Activated T-helper 2 cell treated with anti-CD3 and anti-CD28 coated beads, Interferon-gamma antibody, Interleukin-2, Interleukin-4, amounts not matched to agents 10 μg/mL and 5 μg/mL and 100 μg/mL, durations not matched to agents 14 hours and 24 hours and 36 hours (primary cell): ENCODE data around the gene CLK4. TPM values are rescaled to one million over a fixed set of nuclear protein-coding genes. Genes with fewer than 3 reads are reported as not detected.
"Not testable (repeated sequence)": the region's sequence is repeated elsewhere in the genome, so short reads cannot be mapped to it uniquely, and the experiment has no call there.

Experiments
- DNase-seq: peaks from one replicate; pipeline ENCODE4 v3.0.0; 2021; ENCODE audit warnings: low spot score
- H3K27ac Mint-ChIP-seq: one replicate; pipeline ENCODE4 v1.8.0; 2021; ENCODE audit warnings: mixed read lengths
- H3K27me3 Mint-ChIP-seq: one replicate; pipeline ENCODE4 v1.8.0; 2021; ENCODE audit warnings: low read depth, mixed read lengths
- H3K36me3 Mint-ChIP-seq: one replicate; pipeline ENCODE4 v1.8.0; 2021; ENCODE audit warnings: low read depth, mixed read lengths
- H3K4me1 Mint-ChIP-seq: one replicate; pipeline ENCODE4 v1.8.0; 2021; ENCODE audit warnings: low read depth, mixed read lengths
- H3K4me3 Mint-ChIP-seq: one replicate; pipeline ENCODE4 v1.8.0; 2021; ENCODE audit warnings: low read depth, mild to moderate bottlenecking, moderate library complexity, mixed read lengths
- H3K9me3 Mint-ChIP-seq: one replicate; pipeline ENCODE4 v1.8.0; 2021; ENCODE audit warnings: mixed read lengths
- intact Hi-C: fragments of 100-400 bp; cut with micrococcal nuclease; formaldehyde crosslinking; loops from one replicate; pipeline ENCODE4 v1.15.1; 2023
- total RNA-seq: library from RNA; stranded (reverse); gene quantifications from 2 replicates; pipeline ENCODE4 v1.2.3, GENCODE V29; 2022

Gene CLK4
- total RNA-seq, 1 donor from 2014 or later, result 21.9 TPM

DNA sequence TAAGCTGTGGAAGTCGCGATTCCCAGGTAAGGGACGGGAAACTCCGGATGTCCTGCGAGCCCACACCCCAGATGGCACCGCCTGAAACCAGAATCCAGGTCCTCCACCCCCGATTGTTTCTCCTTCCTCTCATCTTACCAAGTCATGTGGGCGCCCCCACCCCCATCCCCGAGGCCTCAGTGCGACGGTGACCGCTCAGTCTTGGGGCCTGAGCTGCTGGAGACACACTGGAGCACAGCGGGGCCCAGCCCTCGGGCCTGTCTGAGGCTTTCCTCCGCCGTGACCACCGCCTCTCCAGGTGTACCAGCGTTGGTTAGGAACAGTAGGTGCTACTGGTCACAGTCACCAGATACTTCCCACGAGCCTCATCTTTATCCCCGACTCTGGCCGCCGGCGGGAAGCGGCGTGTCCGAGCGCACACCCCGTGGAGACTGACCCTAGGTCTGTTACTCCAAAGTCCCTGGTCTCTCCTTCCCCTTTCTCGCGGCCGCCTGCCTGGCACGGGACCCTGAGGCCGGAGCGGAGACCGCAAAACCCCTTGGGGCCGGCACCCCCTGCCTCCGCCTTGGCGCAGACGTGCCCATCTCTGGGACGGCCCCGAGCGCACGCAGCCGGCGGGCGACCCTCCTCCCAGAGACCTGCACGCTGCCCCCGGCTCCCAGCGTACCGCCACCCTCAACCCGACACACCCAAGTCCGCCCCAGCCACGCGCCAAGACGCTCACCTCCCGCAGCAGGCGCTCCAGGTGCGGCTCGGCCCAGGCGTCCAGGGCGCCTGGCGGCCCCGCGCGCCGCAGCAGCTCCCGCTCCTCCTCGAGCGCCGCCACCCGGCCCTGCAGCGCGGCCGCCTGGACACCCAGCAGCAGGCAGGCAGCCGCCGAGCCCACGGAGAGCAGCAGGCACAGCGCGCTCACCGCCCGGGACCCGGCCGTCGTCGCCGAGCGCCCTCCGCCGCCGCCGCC is 37.4 kb downstream of the CLK4 start:
- Mint-ChIP-seq H3K4me3 (peak overlapping the region; percentile 15), H3K27ac (no peak overlapping the region), H3K27me3 (peaks cover 43% of the 10 kb centered on the region), H3K36me3 (peaks cover 7% of the 10 kb centered on the region), H3K4me1 (peaks cover 4% of the 10 kb centered on the region), H3K9me3 (peaks cover 7% of the 10 kb centered on the region)
- intact Hi-C loops, result no loop called here
- DNase-seq, result no peak

DNA sequence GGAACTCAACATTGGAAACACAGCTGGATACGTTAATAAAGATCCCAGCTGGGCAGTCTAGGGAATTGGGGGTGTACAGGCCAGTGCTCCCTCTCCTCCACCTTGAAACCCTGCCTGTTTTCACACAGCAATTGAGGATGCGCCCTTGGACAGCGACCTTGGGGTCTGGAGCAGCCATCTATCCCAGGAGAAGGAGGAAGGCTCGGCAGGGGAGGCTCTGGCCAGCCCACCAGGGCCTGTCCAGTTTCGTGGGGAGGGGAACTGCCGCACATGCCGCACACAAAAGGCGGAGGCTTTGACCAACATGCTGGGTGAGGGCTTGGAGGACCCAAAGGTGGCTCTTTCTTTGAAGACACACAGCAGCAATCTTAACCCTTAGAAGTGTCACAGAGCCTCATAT is 38.1 kb downstream of the CLK4 start:
- Mint-ChIP-seq H3K4me3 (peak overlapping the region; percentile 15), H3K27me3 (peaks cover 43% of the 10 kb centered on the region)

DNA sequence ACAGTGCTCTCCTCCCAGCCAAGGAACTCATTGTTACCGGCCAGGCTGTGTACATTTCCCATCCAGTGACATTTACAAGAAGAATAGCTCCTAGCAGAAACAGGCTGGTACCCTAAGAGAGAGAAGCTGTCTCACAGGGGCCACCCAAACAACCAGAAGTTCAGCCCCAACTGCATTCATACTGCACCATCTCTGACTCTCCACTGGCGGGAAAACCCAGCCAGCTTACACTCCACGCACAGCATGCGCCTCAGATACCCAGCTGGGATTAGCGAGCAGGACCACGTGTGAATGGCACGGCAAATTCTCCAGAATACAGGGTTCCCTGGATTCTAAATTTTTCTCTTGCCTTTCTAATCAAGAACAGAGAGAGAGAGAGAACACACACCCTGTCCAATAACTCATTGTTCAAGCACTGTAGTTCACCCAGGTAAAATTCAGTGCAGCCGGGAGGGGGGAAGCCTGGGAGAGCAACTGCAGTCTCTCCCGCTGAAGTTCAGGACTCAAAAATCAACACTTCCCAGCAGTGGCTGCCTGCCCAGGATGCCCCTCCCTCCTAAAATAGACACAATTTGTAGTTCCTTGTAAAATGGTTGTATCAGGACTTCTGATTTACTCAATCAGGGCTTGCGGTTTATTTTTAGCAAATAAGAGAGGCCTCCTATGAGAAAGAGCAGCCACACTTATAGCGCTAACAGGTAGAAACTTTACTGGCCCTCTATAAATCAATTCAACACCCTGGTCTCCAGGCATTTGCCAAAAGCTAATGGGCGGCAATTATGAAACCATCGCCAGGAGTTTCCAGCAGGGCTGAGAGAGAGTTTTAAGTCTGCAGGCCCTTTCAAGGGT is 38.9 kb downstream of the CLK4 start:
- no peaks in the 10 kb centered on the region for H3K9me3 Mint-ChIP-seq
- DNase-seq, result no peak
- peaks cover 43% of the 10 kb centered on the region for H3K27me3 Mint-ChIP-seq
- peaks cover 4% of the 10 kb centered on the region for H3K4me1 Mint-ChIP-seq
- no peak overlapping the region for H3K27ac Mint-ChIP-seq
- intact Hi-C loops, result no loop called here
- H3K4me3 Mint-ChIP-seq, result no peak overlapping the region
- H3K36me3 Mint-ChIP-seq, result no peaks in the 10 kb centered on the region

More for the DNA sequence above, 38.1 kb downstream of the CLK4 start:
- DNase-seq, result no peak
- peaks cover 4% of the 10 kb centered on the region for H3K4me1 Mint-ChIP-seq
- no peaks in the 10 kb centered on the region for H3K36me3 Mint-ChIP-seq
- intact Hi-C loops, result no loop called here
- H3K9me3 Mint-ChIP-seq, result peaks cover under 1% of the 10 kb centered on the region
- H3K27ac Mint-ChIP-seq, result no peak overlapping the region

DNA sequence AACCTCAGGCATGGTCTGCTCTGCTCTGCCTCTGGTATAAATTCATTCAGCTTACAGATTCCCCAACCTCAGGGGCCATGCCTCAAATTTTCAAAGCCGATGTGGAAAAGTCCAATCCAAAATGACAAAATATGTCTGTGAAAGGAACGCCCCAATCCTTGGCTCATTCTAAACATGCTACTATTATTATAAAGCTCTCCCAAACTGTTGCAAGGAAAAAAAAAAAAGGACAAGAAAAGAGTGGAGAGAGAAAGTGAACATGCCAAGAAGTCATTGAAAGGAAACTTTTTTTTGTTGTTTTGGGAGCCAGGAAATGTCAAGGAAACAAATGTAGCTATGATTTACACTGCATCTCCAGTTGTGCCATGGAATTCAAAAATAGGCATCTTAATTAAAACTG is 40.5 kb downstream of the CLK4 start:
- Mint-ChIP-seq H3K4me1 (peaks cover 4% of the 10 kb centered on the region), H3K4me3 (no peak overlapping the region), H3K27me3 (peaks cover 36% of the 10 kb centered on the region), H3K36me3 (no peaks in the 10 kb centered on the region), H3K9me3 (no peaks in the 10 kb centered on the region), H3K27ac (no peak overlapping the region)
- DNase-seq, result no peak
- intact Hi-C loops, result no loop called here

DNA sequence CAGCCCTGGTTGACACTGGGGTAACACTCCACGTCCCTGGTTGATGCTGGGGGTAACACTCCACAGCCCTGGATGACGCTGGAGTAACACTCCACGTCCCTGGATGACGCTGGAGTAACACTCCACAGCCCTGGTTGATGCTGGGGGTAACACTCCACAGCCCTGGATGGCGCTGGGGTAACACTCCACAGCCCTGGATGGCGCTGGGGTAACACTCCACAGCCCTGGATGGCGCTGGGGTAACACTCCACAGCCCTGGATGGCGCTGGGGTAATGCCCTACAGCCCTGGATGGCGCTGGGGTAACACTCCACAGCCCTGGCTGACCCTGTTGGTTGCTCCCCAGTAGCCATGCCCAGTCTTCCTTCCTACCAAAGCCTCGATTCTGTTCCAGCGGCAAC is 41.4 kb downstream of the CLK4 start:
- H3K4me1 Mint-ChIP-seq, H3K4me3 Mint-ChIP-seq, H3K36me3 Mint-ChIP-seq, H3K27ac Mint-ChIP-seq, H3K9me3 Mint-ChIP-seq, intact Hi-C loops: not testable (repeated sequence)
- H3K27me3 Mint-ChIP-seq, result peaks cover 27% of the 10 kb centered on the region
- peak; percentile 12 for DNase-seq

DNA sequence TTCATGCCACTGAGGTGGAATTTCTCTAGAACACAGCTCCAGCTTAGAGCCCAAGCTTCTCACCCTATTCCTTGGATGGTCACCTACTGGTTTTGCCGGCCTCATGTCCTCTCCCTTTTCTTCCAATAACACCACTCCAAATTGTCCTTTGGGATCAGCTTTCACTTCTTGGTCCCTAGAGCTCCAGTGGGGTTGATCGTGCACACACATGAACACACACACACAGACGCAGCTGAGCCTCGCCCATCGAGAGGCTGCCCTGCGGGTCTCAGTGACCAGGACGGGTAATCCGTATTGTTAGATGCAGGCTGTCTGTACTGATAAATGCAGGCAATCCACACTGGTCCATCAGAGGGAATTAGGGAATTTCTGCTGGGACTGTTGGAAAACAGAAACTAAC is 43.6 kb downstream of the CLK4 start:
- Mint-ChIP-seq H3K27ac (no peak overlapping the region), H3K27me3 (peaks cover 17% of the 10 kb centered on the region), H3K9me3 (no peaks in the 10 kb centered on the region), H3K4me1 (no peaks in the 10 kb centered on the region), H3K4me3 (no peak overlapping the region), H3K36me3 (no peaks in the 10 kb centered on the region)
- intact Hi-C loops, result no loop called here
- no peak for DNase-seq

DNA sequence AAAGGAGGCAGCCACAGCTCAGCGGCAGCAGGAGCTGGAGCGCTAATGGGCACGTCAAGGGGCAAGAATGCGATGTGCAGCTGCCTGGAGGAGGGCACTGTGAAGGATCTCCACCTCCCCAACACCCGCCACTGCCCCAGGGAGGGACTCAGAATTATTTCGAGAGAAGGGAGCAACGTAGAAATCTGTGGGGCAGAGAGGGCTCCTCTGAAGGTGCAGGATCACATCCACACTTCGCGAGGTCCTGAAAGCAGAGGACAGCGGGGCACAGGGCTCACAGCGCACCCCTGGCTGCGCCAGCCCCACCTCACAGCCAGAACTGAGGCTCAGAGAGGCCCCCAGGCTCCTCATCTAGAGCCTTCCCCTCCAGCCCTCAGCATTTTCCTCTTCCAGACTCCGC is 44.6 kb downstream of the CLK4 start:
- no peak for DNase-seq
- no peaks in the 10 kb centered on the region for H3K36me3 Mint-ChIP-seq
- peaks cover 11% of the 10 kb centered on the region for H3K27me3 Mint-ChIP-seq
- no peak overlapping the region for H3K4me3 Mint-ChIP-seq
- H3K4me1 Mint-ChIP-seq, result no peaks in the 10 kb centered on the region
- H3K27ac Mint-ChIP-seq, result no peak overlapping the region
- no peaks in the 10 kb centered on the region for H3K9me3 Mint-ChIP-seq
- intact Hi-C loops, result no loop called here

DNA sequence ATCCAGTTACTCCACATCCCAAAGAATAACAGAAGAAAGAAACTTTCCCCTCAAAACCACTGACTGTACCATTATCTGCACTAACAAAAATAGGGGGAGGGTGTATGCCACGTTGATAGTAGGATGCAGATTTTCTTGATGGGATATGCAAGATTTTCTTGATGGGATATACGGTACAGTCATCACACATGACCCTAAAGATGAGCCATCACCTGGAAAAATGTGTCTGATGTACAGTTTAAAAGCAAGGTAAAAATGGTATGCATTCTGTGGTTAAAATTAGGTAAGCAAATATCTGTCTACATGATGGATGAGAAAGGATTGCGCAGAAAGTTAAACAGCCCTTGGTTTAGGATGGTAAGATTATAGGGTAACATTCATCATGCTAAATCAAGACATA is 45.2 kb downstream of the CLK4 start:
- Mint-ChIP-seq H3K36me3 (no peaks in the 10 kb centered on the region), H3K4me3 (no peak overlapping the region), H3K9me3 (no peaks in the 10 kb centered on the region), H3K4me1 (no peaks in the 10 kb centered on the region), H3K27ac (no peak overlapping the region), H3K27me3 (peaks cover 8% of the 10 kb centered on the region)
- intact Hi-C loops, result no loop called here
- no peak for DNase-seq

DNA sequence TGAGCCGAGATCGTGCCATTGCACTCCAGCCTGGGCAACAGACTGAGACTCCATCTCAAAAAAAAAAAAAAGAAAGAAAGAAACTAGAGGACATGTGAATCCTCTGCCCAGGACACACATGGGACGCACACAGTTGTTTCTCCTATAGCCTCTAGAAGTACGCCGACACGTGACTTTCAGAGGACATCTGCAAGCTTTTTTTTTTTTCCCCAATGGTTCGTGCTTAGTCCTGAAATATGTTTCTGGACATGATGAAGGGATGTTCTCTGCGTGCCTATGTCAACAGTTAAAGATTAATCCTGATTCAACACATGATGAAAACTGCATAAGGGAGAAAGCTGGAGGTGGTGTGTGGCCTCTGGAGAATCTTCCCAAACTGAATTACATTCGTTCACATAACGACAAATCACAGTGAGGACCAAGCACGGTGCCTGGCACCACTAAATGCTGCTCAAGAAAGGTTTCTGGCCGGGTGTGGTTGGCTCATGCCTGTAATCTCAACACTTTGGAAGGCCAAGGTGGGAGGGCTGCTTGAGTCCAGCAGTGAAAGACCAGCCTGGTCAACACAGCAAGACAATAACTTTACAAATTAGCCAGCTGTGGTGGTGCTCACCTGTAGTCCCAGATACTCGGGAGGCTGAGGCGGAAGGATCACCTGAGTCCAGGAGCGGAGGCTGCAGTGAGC is 46.4 kb downstream of the CLK4 start:
- no peaks in the 10 kb centered on the region for H3K4me1 Mint-ChIP-seq
- no peaks in the 10 kb centered on the region for H3K36me3 Mint-ChIP-seq
- intact Hi-C loops, result no loop called here
- H3K27ac Mint-ChIP-seq, result no peak overlapping the region
- H3K4me3 Mint-ChIP-seq, result no peak overlapping the region
- H3K9me3 Mint-ChIP-seq, result no peaks in the 10 kb centered on the region
- peaks cover 15% of the 10 kb centered on the region for H3K27me3 Mint-ChIP-seq
- DNase-seq, result no peak

DNA sequence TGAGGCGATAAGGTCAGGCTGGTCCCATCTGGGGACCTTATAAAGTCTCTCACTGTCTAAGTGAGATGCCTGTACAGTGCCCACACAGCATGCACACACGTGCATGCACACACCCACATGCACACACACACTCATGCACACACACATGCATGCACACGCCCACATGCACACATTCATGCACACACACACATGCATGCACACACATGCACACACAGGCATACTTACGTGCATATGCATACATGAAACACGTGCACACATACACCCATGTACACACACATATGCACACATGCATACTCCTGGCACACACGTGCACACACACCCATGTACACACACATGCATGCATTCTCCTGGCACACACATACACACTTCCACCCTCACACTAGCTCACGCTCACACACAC is 48.9 kb downstream of the CLK4 start:
- no peaks in the 10 kb centered on the region for H3K36me3 Mint-ChIP-seq
- no peaks in the 10 kb centered on the region for H3K4me1 Mint-ChIP-seq
- DNase-seq, result no peak
- H3K9me3 Mint-ChIP-seq, result no peaks in the 10 kb centered on the region
- no peak overlapping the region for H3K27ac Mint-ChIP-seq
- no peak overlapping the region for H3K4me3 Mint-ChIP-seq
- intact Hi-C loops, result no loop called here
- H3K27me3 Mint-ChIP-seq, result peaks cover 24% of the 10 kb centered on the region

DNA sequence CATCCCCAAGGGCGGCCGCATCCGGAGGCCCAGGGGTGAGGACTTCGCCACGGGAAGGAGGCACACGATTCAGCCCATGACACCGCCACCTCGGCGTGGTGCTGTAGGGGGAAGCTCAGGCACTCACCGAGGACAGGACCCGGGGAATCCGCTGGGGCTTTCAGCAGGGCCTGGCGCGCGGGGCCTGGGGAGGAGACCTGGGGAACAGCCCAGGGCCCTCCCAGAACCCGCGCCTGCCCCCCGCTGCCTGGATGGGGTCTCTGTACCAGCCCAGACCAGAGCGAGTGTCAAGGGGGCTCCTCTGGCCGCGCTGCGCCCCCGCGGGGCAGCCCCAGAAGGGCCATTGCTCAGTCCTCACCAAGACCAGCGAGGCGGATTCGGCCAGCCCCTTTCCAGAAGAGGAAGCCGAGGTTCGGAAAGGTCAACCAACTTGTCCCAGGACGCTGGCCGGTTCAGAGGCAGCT is 49.4 kb downstream of the CLK4 start:
- intact Hi-C loops, result no loop called here
- H3K9me3 Mint-ChIP-seq, result no peaks in the 10 kb centered on the region
- H3K27me3 Mint-ChIP-seq, result peaks cover 24% of the 10 kb centered on the region

DNA sequence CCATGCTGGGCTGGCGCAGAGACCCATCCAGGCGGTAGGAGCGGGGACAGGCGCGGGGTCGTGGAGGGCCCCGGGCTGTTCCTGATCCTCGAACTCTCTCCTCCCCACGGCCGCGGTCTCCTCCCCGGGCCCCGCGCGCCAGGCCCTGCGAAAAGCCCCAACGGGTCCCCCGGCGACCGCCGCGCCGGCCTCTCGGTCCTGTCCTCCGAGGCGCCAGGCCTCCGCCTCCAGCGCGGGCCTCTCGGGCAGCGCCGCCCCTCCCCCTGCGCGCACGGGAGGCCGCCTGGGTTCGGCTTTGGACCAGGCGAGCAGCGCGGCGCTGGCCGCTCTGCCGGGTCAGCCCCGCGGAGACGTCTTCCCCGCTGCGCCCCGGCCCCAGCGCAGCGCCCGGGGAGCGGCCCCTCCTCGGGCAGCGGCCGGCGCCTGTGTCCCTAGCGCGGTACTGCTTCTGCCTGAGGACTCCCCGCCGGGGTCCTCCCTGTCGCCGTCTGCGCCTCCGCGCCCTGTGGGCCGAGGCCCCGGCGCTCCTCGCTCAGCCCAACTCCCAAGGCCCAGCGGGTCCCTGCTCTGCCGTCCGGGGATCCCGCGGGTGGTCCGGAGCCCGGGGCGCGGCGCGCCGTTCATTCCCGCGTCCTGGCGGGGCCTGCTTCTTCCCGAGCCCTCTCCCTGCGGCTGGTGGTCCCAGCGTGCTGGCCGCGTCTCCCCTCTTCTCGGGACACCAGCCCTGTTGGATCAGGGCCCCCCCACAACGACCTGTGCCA is 50.1 kb downstream of the CLK4 start:
- Mint-ChIP-seq H3K9me3 (no peaks in the 10 kb centered on the region), H3K27ac (no peak overlapping the region), H3K36me3 (no peaks in the 10 kb centered on the region), H3K27me3 (peaks cover 24% of the 10 kb centered on the region), H3K4me1 (no peaks in the 10 kb centered on the region), H3K4me3 (no peak overlapping the region)
- DNase-seq, result no peak
- intact Hi-C loops, result no loop called here

More for the DNA sequence above, 49.4 kb downstream of the CLK4 start:
- Mint-ChIP-seq H3K4me1 (no peaks in the 10 kb centered on the region), H3K27ac (no peak overlapping the region), H3K36me3 (no peaks in the 10 kb centered on the region), H3K4me3 (no peak overlapping the region)
- no peak for DNase-seq
